Stimulated activated naive B cell treated with anti-CD40 and anti-IgM and Interleukin-4, amounts not matched to agents 10 μg/mL and 1 μg/mL and 100 μg/mL, for 72 hours (primary cell): ENCODE measurements around the gene WDR27.
"Not testable (repeated sequence)": the region's sequence is repeated elsewhere in the genome, so short reads cannot be mapped to it uniquely, and the experiment has no call there.

ENCODE experiments used
- ATAC-seq, 2 donors: fragments of 150-1000 bp; cut with Tn5 transposase; replicated peaks; 2 replicates each; pipeline ENCODE4 v1.10.0; 2021; ENCODE audit warnings: moderate library complexity in 1 of 2
- DNase-seq: peaks from one replicate; pipeline ENCODE4 v3.0.0; 2021
- H3K27ac Mint-ChIP-seq: one replicate; pipeline ENCODE4 v1.8.0; 2022; ENCODE audit warnings: mild to moderate bottlenecking, mixed read lengths
- H3K27me3 Mint-ChIP-seq, 2 donors: one replicate each; pipeline ENCODE4 v1.8.0; 2022; ENCODE audit warnings: mixed read lengths in 2 of 2
- H3K36me3 Mint-ChIP-seq, 2 donors: one replicate each; pipeline ENCODE4 v1.8.0; 2022; ENCODE audit warnings: mixed read lengths in 2 of 2, mild to moderate bottlenecking in 1 of 2
- H3K4me1 Mint-ChIP-seq, 2 donors: one replicate each; pipeline ENCODE4 v1.8.0; 2022; ENCODE audit warnings: mixed read lengths in 2 of 2, mild to moderate bottlenecking in 1 of 2
- H3K4me3 Mint-ChIP-seq, 2 donors: one replicate each; pipeline ENCODE4 v1.8.0; 2022; ENCODE audit warnings: mild to moderate bottlenecking in 2 of 2, mixed read lengths in 2 of 2, moderate library complexity in 1 of 2
- H3K9me3 Mint-ChIP-seq, 2 donors: one replicate each; pipeline ENCODE4 v1.8.0; 2022; ENCODE audit warnings: mixed read lengths in 2 of 2, mild to moderate bottlenecking in 1 of 2

Gene WDR27

GRCh38 chr6:169530752-169531123 lies 171.1 kb downstream of the WDR27 start:
- Mint-ChIP-seq H3K4me1 (peaks cover 0 to 9% of the 10 kb centered on the region in 2 donors), H3K27ac (no peak overlapping the region), H3K36me3 (peaks cover 5 to 23% of the 10 kb centered on the region in 2 donors), H3K4me3 (no peak overlapping the region), H3K27me3 (no peaks in the 10 kb centered on the region), H3K9me3 (peaks cover 3 to 8% of the 10 kb centered on the region in 2 donors)
- ATAC-seq (no peak), DNase-seq (no peak)

GRCh38 chr6:169529931-169530751 lies 171.7 kb downstream of the WDR27 start:
- Mint-ChIP-seq H3K36me3 (peaks cover 5 to 23% of the 10 kb centered on the region in 2 donors), H3K9me3 (peaks cover 3 to 9% of the 10 kb centered on the region in 2 donors), H3K4me1 (peaks cover 0 to 9% of the 10 kb centered on the region in 2 donors), H3K27me3 (no peaks in the 10 kb centered on the region), H3K27ac (no peak overlapping the region), H3K4me3 (no peak overlapping the region)
- no peak for ATAC-seq
- DNase-seq, result no peak

- H3K36me3 Mint-ChIP-seq, result peaks cover 5 to 18% of the 10 kb centered on the region in 2 donors
- no peak overlapping the region for H3K4me3 Mint-ChIP-seq
- H3K9me3 Mint-ChIP-seq, result peaks cover 3 to 7% of the 10 kb centered on the region in 2 donors
- no peak for ATAC-seq
- H3K27me3 Mint-ChIP-seq, result no peaks in the 10 kb centered on the region
- peaks cover 0 to 9% of the 10 kb centered on the region in 2 donors for H3K4me1 Mint-ChIP-seq
- H3K27ac Mint-ChIP-seq, result no peak overlapping the region
- no peak for DNase-seq
Measured at GRCh38 chr6:169528755-169529154, 173.1 kb downstream of the WDR27 start.

- H3K4me1 Mint-ChIP-seq, result peaks cover 0 to 9% of the 10 kb centered on the region in 2 donors
- DNase-seq (no peak), ATAC-seq (no peak)
- no peaks in the 10 kb centered on the region for H3K27me3 Mint-ChIP-seq
- H3K4me3 Mint-ChIP-seq, result no peak overlapping the region
- no peak overlapping the region for H3K27ac Mint-ChIP-seq
- peaks cover 0 to 9% of the 10 kb centered on the region in 2 donors for H3K36me3 Mint-ChIP-seq
- peaks cover 3 to 4% of the 10 kb centered on the region in 2 donors for H3K9me3 Mint-ChIP-seq
Measured at GRCh38 chr6:169527306-169527705, 174.5 kb downstream of the WDR27 start.

- ATAC-seq (no peak), DNase-seq (no peak)
- H3K36me3 Mint-ChIP-seq, result peaks cover 17 to 39% of the 10 kb centered on the region in 2 donors
- H3K9me3 Mint-ChIP-seq, result peaks cover 18 to 26% of the 10 kb centered on the region in 2 donors
- H3K4me1 Mint-ChIP-seq, result peaks cover 4 to 21% of the 10 kb centered on the region in 2 donors
- no peaks in the 10 kb centered on the region for H3K27me3 Mint-ChIP-seq
- H3K4me3 Mint-ChIP-seq, result no peak overlapping the region
- no peak overlapping the region for H3K27ac Mint-ChIP-seq
Measured at GRCh38 chr6:169521825-169522224, 180.0 kb downstream of the WDR27 start.

GRCh38 chr6:169520104-169520503 lies 181.7 kb downstream of the WDR27 start:
- Mint-ChIP-seq H3K36me3 (peaks cover 20 to 41% of the 10 kb centered on the region in 2 donors), H3K27ac (no peak overlapping the region), H3K4me1 (peaks cover 4 to 21% of the 10 kb centered on the region in 2 donors), H3K27me3 (no peaks in the 10 kb centered on the region), H3K9me3 (peaks cover 18 to 25% of the 10 kb centered on the region in 2 donors), H3K4me3 (no peak overlapping the region)
- ATAC-seq, result no peak
- DNase-seq, result no peak

- Mint-ChIP-seq H3K27me3 (no peaks in the 10 kb centered on the region), H3K4me1 (peaks cover 4 to 21% of the 10 kb centered on the region in 2 donors), H3K36me3 (peaks cover 20 to 41% of the 10 kb centered on the region in 2 donors), H3K9me3 (peaks cover 18 to 25% of the 10 kb centered on the region in 2 donors), H3K27ac (no peak overlapping the region), H3K4me3 (no peak overlapping the region)
- ATAC-seq, result no peak
- no peak for DNase-seq
Measured at GRCh38 chr6:169518451-169518850, 183.4 kb downstream of the WDR27 start.

GRCh38 chr6:169513478-169514193 lies 188.2 kb downstream of the WDR27 start:
- ATAC-seq (no peak), DNase-seq (no peak)
- Mint-ChIP-seq H3K27ac (no peak overlapping the region), H3K36me3 (peaks cover 7 to 12% of the 10 kb centered on the region in 2 donors), H3K4me1 (no peaks in the 10 kb centered on the region), H3K9me3 (peaks cover under 1 to 8% of the 10 kb centered on the region in 2 donors), H3K27me3 (no peaks in the 10 kb centered on the region), H3K4me3 (no peak overlapping the region)

GRCh38 chr6:169511785-169512184 lies 190.0 kb downstream of the WDR27 start:
- H3K27me3 Mint-ChIP-seq, ATAC-seq, H3K4me1 Mint-ChIP-seq, H3K4me3 Mint-ChIP-seq, DNase-seq, H3K9me3 Mint-ChIP-seq, H3K27ac Mint-ChIP-seq: not testable (repeated sequence)
- peaks cover 4 to 12% of the 10 kb centered on the region in 2 donors for H3K36me3 Mint-ChIP-seq

GRCh38 chr6:169510871-169511270 lies 191.0 kb downstream of the WDR27 start:
- no peaks in the 10 kb centered on the region for H3K27me3 Mint-ChIP-seq
- no peak for ATAC-seq
- H3K9me3 Mint-ChIP-seq, result peaks cover 2 to 4% of the 10 kb centered on the region in 2 donors

GRCh38 chr6:169508452-169508851 lies 193.4 kb downstream of the WDR27 start:
- Mint-ChIP-seq H3K4me1 (no peaks in the 10 kb centered on the region), H3K27ac (no peak overlapping the region), H3K9me3 (peaks cover 2 to 4% of the 10 kb centered on the region in 2 donors), H3K4me3 (no peak overlapping the region), H3K27me3 (no peaks in the 10 kb centered on the region), H3K36me3 (peaks cover 2 to 8% of the 10 kb centered on the region in 2 donors)
- DNase-seq (no peak), ATAC-seq (no peak)

More at GRCh38 chr6:169510871-169511270, 191.0 kb downstream of the WDR27 start:
- DNase-seq, result no peak
- peaks cover 2 to 8% of the 10 kb centered on the region in 2 donors for H3K36me3 Mint-ChIP-seq
- H3K4me1 Mint-ChIP-seq, result no peaks in the 10 kb centered on the region
- no peak overlapping the region for H3K27ac Mint-ChIP-seq
- H3K4me3 Mint-ChIP-seq, result no peak overlapping the region

GRCh38 chr6:169503422-169504152 lies 198.2 kb downstream of the WDR27 start:
- no peak for ATAC-seq
- no peak overlapping the region for H3K4me3 Mint-ChIP-seq

GRCh38 chr6:169502445-169502844 lies 199.4 kb downstream of the WDR27 start:
- DNase-seq (no peak), ATAC-seq (no peak)
- Mint-ChIP-seq H3K27ac (no peak overlapping the region), H3K36me3 (peaks cover 6 to 10% of the 10 kb centered on the region in 2 donors), H3K9me3 (no peaks in the 10 kb centered on the region), H3K27me3 (no peaks in the 10 kb centered on the region), H3K4me1 (no peaks in the 10 kb centered on the region), H3K4me3 (no peak overlapping the region)

More at GRCh38 chr6:169503422-169504152, 198.2 kb downstream of the WDR27 start:
- Mint-ChIP-seq H3K27ac (no peak overlapping the region), H3K27me3 (no peaks in the 10 kb centered on the region), H3K4me1 (no peaks in the 10 kb centered on the region), H3K36me3 (peaks cover 8 to 18% of the 10 kb centered on the region in 2 donors), H3K9me3 (peaks cover 0 to 4% of the 10 kb centered on the region in 2 donors)
- no peak for DNase-seq

- no peak for ATAC-seq
Measured at GRCh38 chr6:169501777-169502313, 200.0 kb downstream of the WDR27 start.

More at GRCh38 chr6:169501777-169502313, 200.0 kb downstream of the WDR27 start:
- Mint-ChIP-seq H3K4me1 (no peaks in the 10 kb centered on the region), H3K27me3 (no peaks in the 10 kb centered on the region), H3K4me3 (no peak overlapping the region), H3K36me3 (peaks cover 8 to 10% of the 10 kb centered on the region in 2 donors), H3K27ac (no peak overlapping the region), H3K9me3 (no peaks in the 10 kb centered on the region)
- no peak for DNase-seq
